HCT116 (cell line): ENCODE results near the gene FLOT1. TPM values are rescaled to one million over a fixed set of nuclear protein-coding genes. Genes with fewer than 3 reads are reported as not detected.

Experiments
- ATAC-seq: fragments of 200-7000 bp; cut with Tn5 transposase; 2 replicates; pipeline ENCODE4 v1.9.1; 2020; ENCODE audit warnings: mild to moderate bottlenecking, moderate library complexity
- BruUV-seq: library from RNA; stranded (reverse); fragments of 400-500 nt; replicated peaks from 2 replicates; lab custom pipeline; 2021; lab: Mats Ljungman, UMichigan
- CTCF ChIA-PET: fragments of 300-600 bp; sonication (Branson Sonifier 250); formaldehyde crosslinking; loops from one replicate; lab custom pipeline; 2021; ENCODE audit warnings: antibody characterized with exemption; lab: Charles Lee
- POLR2A ChIA-PET: fragments of 300-600, 350-600 bp; sonication (Branson Sonifier 250); formaldehyde crosslinking; loops from one replicate; lab custom pipeline; 2021; ENCODE audit warnings: antibody characterized with exemption; lab: Charles Lee
- RAD21 ChIA-PET, 2 experiments: fragments of 300-600 bp; sonication (Branson Sonifier 250); formaldehyde crosslinking; loops; one replicate each; lab custom pipeline; 2023; ENCODE audit warnings: low total read pairs in 2 of 2; ENCODE audit not compliant: uncharacterized antibody in 2 of 2, unreplicated experiment in 2 of 2, low non-redundant PET in 1 of 2; lab: Charles Lee
- DNase-seq: peaks from one replicate; pipeline ENCODE4 v3.0.0-alpha.2; 2010; ENCODE audit warnings: low read depth, low spot score
- H2AFZ ChIP-seq: fragments of 200-600 bp; shearing (Covaris generic), sonication (generic); 2 replicates; pipeline ENCODE4 v1.6.1; 2017; ENCODE audit warnings: low read depth, mixed run types, mixed read lengths, antibody characterized with exemption, low read length; ENCODE audit not compliant: poor library complexity, severe bottlenecking
- H3K27ac ChIP-seq: 2 replicates; pipeline ENCODE4 v1.5.1; 2012; ENCODE audit warnings: low read depth, low read length
- H3K27me3 ChIP-seq: fragments of 200-600 bp; sonication (generic); 2 replicates; pipeline ENCODE4 v1.6.1; 2016; ENCODE audit warnings: mixed run types, low read length, mixed read lengths; ENCODE audit not compliant: insufficient read depth
- H3K36me3 ChIP-seq, 2 experiments: fragments of 200-500 bp in 1 of 2; fragments of 200-600 bp in 1 of 2; sonication (Bioruptor generic) in 1 of 2; sonication (generic) in 1 of 2; 2 replicates each; pipeline versions ENCODE4 v1.5.1 to v1.6.1; 2014 to 2016; ENCODE audit warnings: low read length in 2 of 2, inconsistent platforms in 1 of 2, mixed read lengths in 1 of 2, mixed run types in 1 of 2; ENCODE audit not compliant: insufficient read depth in 2 of 2, control insufficient read depth in 1 of 2
- H3K4me1 ChIP-seq, 2 experiments: fragments of 200-600 bp in 1 of 2; sonication (generic) in 1 of 2; 2 replicates each; pipeline versions ENCODE4 v1.5.1 to v1.6.1; 2012 to 2017; ENCODE audit warnings: low read length in 2 of 2, inconsistent platforms in 1 of 2, mild to moderate bottlenecking in 1 of 2, mixed read lengths in 1 of 2, mixed run types in 1 of 2, moderate library complexity in 1 of 2; ENCODE audit not compliant: insufficient read depth in 2 of 2, control insufficient read depth in 1 of 2
- H3K4me2 ChIP-seq: fragments of 200-600 bp; sonication (generic); 2 replicates; pipeline ENCODE4 v1.6.1; 2017; ENCODE audit warnings: mixed run types, low read length, mixed read lengths
- H3K4me3 ChIP-seq, 2 experiments: fragments of 200-600 bp in 1 of 2; sonication (generic) in 1 of 2; replicated peaks in 1 of 2; 2 replicates each; pipeline ENCODE4 v1.5.1; 2011 to 2016; ENCODE audit warnings: low read length in 2 of 2, control low read depth in 1 of 2, low read depth in 1 of 2, mild to moderate bottlenecking in 1 of 2, mixed read lengths in 1 of 2, mixed run types in 1 of 2
- H3K79me2 ChIP-seq: fragments of 200-600 bp; sonication (generic); 2 replicates; pipeline ENCODE4 v1.6.1; 2017; ENCODE audit warnings: mild to moderate bottlenecking, mixed run types, low read length, moderate library complexity, mixed read lengths; ENCODE audit not compliant: insufficient read depth
- H3K9ac ChIP-seq: fragments of 200-600 bp; sonication (generic); 2 replicates; pipeline ENCODE4 v1.6.1; 2016; ENCODE audit warnings: low read length, mixed read lengths
- H3K9me2 ChIP-seq: fragments of 200-600 bp; sonication (generic), shearing (Covaris generic); 2 replicates; pipeline ENCODE4 v1.6.1; 2017; ENCODE audit warnings: mixed run types, mild to moderate bottlenecking, moderate library complexity; ENCODE audit not compliant: insufficient read depth
- H3K9me3 ChIP-seq, 2 experiments: fragments of 200-500 bp in 1 of 2; fragments of 200-600 bp in 1 of 2; sonication (Bioruptor generic) in 1 of 2; sonication (generic) in 1 of 2; 2 replicates each; pipeline ENCODE4 v1.6.1; 2014 to 2017; ENCODE audit warnings: low read length in 2 of 2, mixed read lengths in 2 of 2, inconsistent platforms in 1 of 2, low read depth in 1 of 2, mild to moderate bottlenecking in 1 of 2, mixed run types in 1 of 2, moderate library complexity in 1 of 2; ENCODE audit not compliant: control insufficient read depth in 1 of 2, insufficient read depth in 1 of 2
- H4K20me1 ChIP-seq: fragments of 200-600 bp; sonication (generic), shearing (Covaris generic); 2 replicates; pipeline ENCODE4 v1.6.1; 2017; ENCODE audit warnings: mixed run types, mild to moderate bottlenecking, moderate library complexity; ENCODE audit not compliant: insufficient read depth
- EGR1 ChIP-seq: IDR thresholded peaks from 2 replicates; pipeline ENCODE4 v1.6.1; 2012; ENCODE audit warnings: low read depth
- FOSL1 ChIP-seq: IDR thresholded peaks from 2 replicates; pipeline ENCODE4 v1.6.1; 2012; ENCODE audit warnings: low read depth
- POLR2AphosphoS5 ChIP-seq: IDR thresholded peaks from 2 replicates; pipeline ENCODE4 v1.6.1; 2011; ENCODE audit warnings: mild to moderate bottlenecking, low read depth, low read length, moderate library complexity
- ZFX ChIP-seq: fragments of 450-650 bp; IDR thresholded peaks from 2 replicates; pipeline ENCODE4 v1.6.1; 2017
- intact Hi-C: fragments of 100-400 bp; cut with micrococcal nuclease; formaldehyde crosslinking; loops from 2 replicates; pipeline ENCODE4 v1.10.0; 2022
- total RNA-seq: library from RNA; stranded (reverse); gene quantifications from one replicate; pipeline ENCODE4 v1.2.1, GENCODE V29; 2021; ENCODE audit not compliant: unreplicated experiment
- TF ChIP-seq, protein P1 (sequence below): IDR thresholded peaks from 2 replicates; pipeline ENCODE4 v1.6.1; 2011; ENCODE audit warnings: mild to moderate bottlenecking, low read length, moderate library complexity; ENCODE audit not compliant: insufficient replicate concordance; ENCODE audit errors: extremely low read depth
- TF ChIP-seq, protein P2 (sequence below): IDR thresholded peaks from 2 replicates; pipeline ENCODE4 v1.6.1; 2012

The FLOT1 gene
- total RNA-seq, 1 experiment from 2014 or later, result 117 TPM

DNA sequence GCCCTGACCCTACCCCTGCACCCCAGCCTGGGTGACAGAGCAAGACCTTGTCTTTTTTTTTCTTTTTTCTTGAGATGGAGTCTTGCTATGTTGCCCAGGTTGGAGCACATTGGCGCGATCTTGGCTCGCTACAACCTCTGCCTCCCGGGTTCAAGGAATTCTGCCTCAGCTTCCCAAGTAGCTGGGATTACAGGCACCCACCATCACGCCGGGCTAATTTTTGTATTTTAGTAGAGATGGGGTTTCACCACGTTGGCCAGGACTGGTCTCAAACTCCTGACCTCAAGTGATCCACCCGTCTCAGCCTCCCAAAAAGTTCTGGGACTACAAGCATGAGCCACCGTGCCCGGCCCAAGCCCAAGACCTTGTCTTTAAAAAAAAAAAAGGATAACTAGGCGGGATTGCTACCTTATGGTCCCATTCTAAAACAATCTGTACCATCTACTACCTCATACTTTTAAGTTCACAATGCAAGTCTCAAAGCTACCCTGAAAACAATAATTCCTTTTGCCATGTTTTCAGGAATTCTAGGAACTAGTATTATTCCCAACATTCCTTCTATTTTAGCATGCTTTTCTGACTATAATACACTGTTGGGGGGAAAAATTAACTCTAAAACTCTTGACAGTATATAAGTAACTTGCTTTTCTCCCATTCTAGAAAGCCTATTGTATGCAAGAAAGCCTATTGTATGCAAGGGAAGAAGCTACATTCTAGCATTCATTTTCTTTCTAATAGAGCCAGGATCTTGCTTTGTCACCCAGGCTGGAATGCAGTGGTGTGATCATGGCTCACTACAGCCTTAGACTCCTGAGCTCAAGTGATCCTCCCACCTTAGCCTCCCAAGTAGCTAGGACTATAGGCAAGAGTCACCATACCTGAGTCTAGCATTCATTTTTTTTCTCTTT lies 15.7 kb downstream of the FLOT1 start:
- H3K9ac ChIP-seq, result no peak overlapping the region
- TF ChIP-seq ZFX (no peak), POLR2AphosphoS5 (peak; percentile 6; the same call in 1 of the 2 replicates), FOSL1 (no peak)
- TF ChIP-seq, all 23 proteins: peak for 1
- intact Hi-C loops, result no loop called here
- BruUV-seq, result no TSS peak
- DNase-seq (no peak), ATAC-seq (no peak)
- ChIA-PET RAD21 (no interaction called here), POLR2A (interaction anchor here (1.0 to 2.2 kb wide), 4 partner anchors 9 to 115 kb away, joined by 3 to 6 read pairs (median 4); partner anchors contain the start of gene MDC1), CTCF (interaction anchor here (1.0 to 2.5 kb wide), 4 partner anchors 48 to 361 kb away, joined by 3 to 11 read pairs (median 6); partner anchors contain the start of gene DHX16)
- H3K36me3 ChIP-seq, result peaks cover 26 to 43% of the 10 kb centered on the region in 2 experiments
- 0 out of 2 replicates have a peak overlapping the region, but pooled peaks have one; percentile 9 for H3K27ac ChIP-seq
- no peaks in the 10 kb centered on the region for H3K27me3 ChIP-seq
- H3K79me2 ChIP-seq, result peaks cover 37% of the 10 kb centered on the region
- H3K4me1 ChIP-seq, result peaks cover 12 to 65% of the 10 kb centered on the region in 2 experiments
- no peak overlapping the region for H2AFZ ChIP-seq
- H3K4me2 ChIP-seq, result no peak overlapping the region
- peaks cover 21% of the 10 kb centered on the region; the same call in 1 of the 2 replicates for H4K20me1 ChIP-seq
- no peaks in the 10 kb centered on the region for H3K9me3 ChIP-seq
- H3K9me2 ChIP-seq, result no peaks in the 10 kb centered on the region
- no peak overlapping the region for H3K4me3 ChIP-seq

DNA sequence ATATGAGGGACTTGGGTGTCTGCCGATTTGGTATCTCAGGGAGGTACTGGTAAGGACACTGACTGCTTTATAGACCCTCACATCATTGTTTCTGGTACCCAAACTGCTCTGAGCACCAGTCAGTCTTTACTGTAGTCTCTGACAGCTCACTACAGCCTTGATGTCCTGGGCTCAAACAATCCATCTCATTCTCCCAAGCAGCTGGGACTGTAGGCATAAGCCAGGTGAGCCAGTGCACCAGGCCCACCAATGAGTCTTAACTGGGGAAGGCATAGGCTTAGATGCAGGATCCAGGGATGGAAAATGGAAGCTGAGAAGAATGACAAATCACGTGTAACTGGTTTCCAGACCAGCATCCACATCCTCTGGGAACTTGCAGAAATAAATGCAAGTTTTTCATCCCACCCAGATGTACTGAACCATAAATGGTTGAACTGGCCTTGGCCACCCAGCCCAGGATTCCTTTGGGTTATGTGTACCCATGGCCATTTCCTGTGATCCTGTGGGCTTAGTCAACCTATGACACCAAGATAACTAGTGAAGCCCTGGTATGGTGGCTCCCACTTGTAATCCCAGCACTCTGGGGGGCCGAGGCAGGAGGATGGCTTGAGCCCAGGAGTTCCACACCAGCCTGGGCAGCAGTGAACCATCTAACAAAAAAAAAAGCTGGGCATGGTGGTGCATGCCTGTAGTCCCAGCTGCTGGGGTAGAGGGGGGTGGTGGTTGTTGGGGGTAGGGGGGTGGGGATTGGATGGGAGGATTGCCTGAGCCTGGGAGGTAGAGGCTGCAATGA lies 16.6 kb downstream of the FLOT1 start:
- peaks cover 6 to 57% of the 10 kb centered on the region in 2 experiments for H3K4me1 ChIP-seq
- H3K79me2 ChIP-seq, result peaks cover 44% of the 10 kb centered on the region
- intact Hi-C loops, result no loop called here
- no peak overlapping the region for H2AFZ ChIP-seq
- ATAC-seq, result peak; percentile 15; the same call in 1 of the 2 replicates
- TF ChIP-seq FOSL1 (no peak), EGR1 (no peak), POLR2AphosphoS5 (peak; percentile 63)
- TF ChIP-seq, protein P1, sequence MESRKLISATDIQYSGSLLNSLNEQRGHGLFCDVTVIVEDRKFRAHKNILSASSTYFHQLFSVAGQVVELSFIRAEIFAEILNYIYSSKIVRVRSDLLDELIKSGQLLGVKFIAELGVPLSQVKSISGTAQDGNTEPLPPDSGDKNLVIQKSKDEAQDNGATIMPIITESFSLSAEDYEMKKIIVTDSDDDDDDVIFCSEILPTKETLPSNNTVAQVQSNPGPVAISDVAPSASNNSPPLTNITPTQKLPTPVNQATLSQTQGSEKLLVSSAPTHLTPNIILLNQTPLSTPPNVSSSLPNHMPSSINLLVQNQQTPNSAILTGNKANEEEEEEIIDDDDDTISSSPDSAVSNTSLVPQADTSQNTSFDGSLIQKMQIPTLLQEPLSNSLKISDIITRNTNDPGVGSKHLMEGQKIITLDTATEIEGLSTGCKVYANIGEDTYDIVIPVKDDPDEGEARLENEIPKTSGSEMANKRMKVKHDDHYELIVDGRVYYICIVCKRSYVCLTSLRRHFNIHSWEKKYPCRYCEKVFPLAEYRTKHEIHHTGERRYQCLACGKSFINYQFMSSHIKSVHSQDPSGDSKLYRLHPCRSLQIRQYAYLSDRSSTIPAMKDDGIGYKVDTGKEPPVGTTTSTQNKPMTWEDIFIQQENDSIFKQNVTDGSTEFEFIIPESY, result no peak
- TF ChIP-seq, protein P2, sequence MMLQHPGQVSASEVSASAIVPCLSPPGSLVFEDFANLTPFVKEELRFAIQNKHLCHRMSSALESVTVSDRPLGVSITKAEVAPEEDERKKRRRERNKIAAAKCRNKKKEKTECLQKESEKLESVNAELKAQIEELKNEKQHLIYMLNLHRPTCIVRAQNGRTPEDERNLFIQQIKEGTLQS, result no peak
- peaks cover 21% of the 10 kb centered on the region; the same call in 1 of the 2 replicates for H4K20me1 ChIP-seq
- peak overlapping the region; percentile 3; the same call in 1 of the 2 replicates for H3K27ac ChIP-seq
- H3K4me2 ChIP-seq, result no peak overlapping the region
- POLR2A ChIA-PET, result interaction anchor here (1.4 to 1.5 kb wide), 2 partner anchors 10 to 14 kb away, joined by 4 read pairs; no protein-coding TSS in a partner anchor
- RAD21 ChIA-PET, result no interaction called here
- no peaks in the 10 kb centered on the region for H3K9me2 ChIP-seq
- no peak for DNase-seq
- no TSS peak for BruUV-seq
- no peaks in the 10 kb centered on the region for H3K27me3 ChIP-seq
- H3K36me3 ChIP-seq, result peaks cover 28 to 47% of the 10 kb centered on the region in 2 experiments
- H3K9ac ChIP-seq, result 0 out of 2 replicates have a peak overlapping the region, but pooled peaks have one; percentile 9
- CTCF ChIA-PET, result interaction anchor here (1.6 to 2.5 kb wide), 2 partner anchors 47 to 362 kb away, joined by 8 to 11 read pairs; no protein-coding TSS in a partner anchor
- no peak overlapping the region for H3K4me3 ChIP-seq
- no peaks in the 10 kb centered on the region for H3K9me3 ChIP-seq
